OCI-LY1 (cell line): ENCODE results near the gene LCNL1.

Experiments used
- EZH2 ChIP-seq: fragments of 200-600 bp; sonication (generic), shearing (Covaris generic); IDR thresholded peaks from 2 replicates; pipeline ENCODE4 v1.8.0; 2017; ENCODE audit warnings: borderline replicate concordance, mixed run types, mild to moderate bottlenecking, antibody characterized with exemption, low read length, moderate library complexity, mixed read lengths
- TF ChIP-seq, protein P1 (sequence below): fragments of 200-600 bp; sonication (generic), shearing (Covaris generic); IDR thresholded peaks from 2 replicates; pipeline ENCODE4 v1.5.1; 2017; ENCODE audit warnings: mild to moderate bottlenecking, antibody characterized with exemption, low read length, moderate library complexity, mixed read lengths

GRCh38 chr9:137008312-137008711, 25.5 kb downstream of the LCNL1 start:
- TF ChIP-seq EZH2 = no peak
- TF ChIP-seq, protein P1, sequence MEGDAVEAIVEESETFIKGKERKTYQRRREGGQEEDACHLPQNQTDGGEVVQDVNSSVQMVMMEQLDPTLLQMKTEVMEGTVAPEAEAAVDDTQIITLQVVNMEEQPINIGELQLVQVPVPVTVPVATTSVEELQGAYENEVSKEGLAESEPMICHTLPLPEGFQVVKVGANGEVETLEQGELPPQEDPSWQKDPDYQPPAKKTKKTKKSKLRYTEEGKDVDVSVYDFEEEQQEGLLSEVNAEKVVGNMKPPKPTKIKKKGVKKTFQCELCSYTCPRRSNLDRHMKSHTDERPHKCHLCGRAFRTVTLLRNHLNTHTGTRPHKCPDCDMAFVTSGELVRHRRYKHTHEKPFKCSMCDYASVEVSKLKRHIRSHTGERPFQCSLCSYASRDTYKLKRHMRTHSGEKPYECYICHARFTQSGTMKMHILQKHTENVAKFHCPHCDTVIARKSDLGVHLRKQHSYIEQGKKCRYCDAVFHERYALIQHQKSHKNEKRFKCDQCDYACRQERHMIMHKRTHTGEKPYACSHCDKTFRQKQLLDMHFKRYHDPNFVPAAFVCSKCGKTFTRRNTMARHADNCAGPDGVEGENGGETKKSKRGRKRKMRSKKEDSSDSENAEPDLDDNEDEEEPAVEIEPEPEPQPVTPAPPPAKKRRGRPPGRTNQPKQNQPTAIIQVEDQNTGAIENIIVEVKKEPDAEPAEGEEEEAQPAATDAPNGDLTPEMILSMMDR = no peak
